ENCODE results near the gene NADSYN1. TPM values are rescaled to one million over a fixed set of nuclear protein-coding genes. Genes with fewer than 3 reads are reported as not detected.

The NADSYN1 gene
- total and polyA plus RNA-seq, 2 donors from 2014 or later, result 34.9 to 72.9 TPM

DNA sequence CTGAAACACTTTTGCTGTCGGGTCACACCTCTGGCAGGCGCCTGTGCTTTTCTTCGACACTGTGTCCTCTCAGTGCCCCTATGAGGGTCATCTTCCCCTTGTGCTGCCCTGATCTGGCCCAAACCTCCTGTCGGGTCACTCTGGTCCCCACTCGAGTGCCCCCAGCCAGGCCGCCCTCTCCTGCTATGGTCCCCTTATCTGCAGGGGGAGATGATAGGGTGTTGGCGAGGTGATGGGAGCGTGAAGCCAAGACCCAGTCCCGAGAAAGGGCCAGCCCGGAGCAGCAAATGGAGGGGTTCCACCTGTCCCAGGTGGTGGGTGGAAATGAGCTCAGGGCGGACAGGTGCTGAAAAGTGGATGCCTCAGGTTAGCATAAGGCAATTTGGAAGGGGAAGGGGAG lies 9.7 kb downstream of the NADSYN1 start:
- intact Hi-C loops (cut with DNase I), result no loop called here
- Histone ChIP-seq H3K27me3 (ENCODE audit: control insufficient read depth, insufficient read depth, low read length) (no peaks in the 10 kb centered on the region), H3K4me3 (ENCODE audit: low read length in 3 of 3) (no peak overlapping the region), H3K9ac (ENCODE audit: low read length in 3 of 3) (no peak overlapping the region), H3K9me3 (ENCODE audit: control insufficient read depth in 2 of 3, insufficient read depth in 1 of 3, low read length in 3 of 3) (no peaks in the 10 kb centered on the region), H3K4me1 (ENCODE audit: control insufficient read depth in 2 of 3, insufficient read depth in 2 of 3, low read depth in 1 of 3, low read length in 3 of 3) (no peaks in the 10 kb centered on the region), H3K27ac (ENCODE audit: low read depth in 2 of 2, low read length in 2 of 2) (no peak overlapping the region), H3K36me3 (ENCODE audit: control insufficient read depth in 2 of 3, insufficient read depth in 3 of 3, low read length in 3 of 3) (peaks cover 0 to 35% (median 17%) of the 10 kb centered on the region in 3 donors)
- peak in 1 of 5 donors; percentile 52 for DNase-seq
- FAIRE-seq, result no peak
- no peak for TF ChIP-seq CTCF (IDR thresholded peaks at IDR 0.05; ENCODE audit: borderline replicate concordance, extremely low read depth, insufficient read depth)

- no peak for FAIRE-seq
- H3K27me3 ChIP-seq (ENCODE audit: control insufficient read depth, insufficient read depth, low read length), result no peaks in the 10 kb centered on the region
- no peak overlapping the region for H3K9ac ChIP-seq (ENCODE audit: low read length in 3 of 3)
- H3K4me3 ChIP-seq (ENCODE audit: low read length in 3 of 3), result no peak overlapping the region
- H3K27ac ChIP-seq (ENCODE audit: low read depth in 2 of 2, low read length in 2 of 2), result no peak overlapping the region
- no peaks in the 10 kb centered on the region for H3K9me3 ChIP-seq (ENCODE audit: control insufficient read depth in 2 of 3, insufficient read depth in 1 of 3, low read length in 3 of 3)
- TF ChIP-seq CTCF (IDR thresholded peaks at IDR 0.05; ENCODE audit: borderline replicate concordance, extremely low read depth, insufficient read depth), result no peak
- intact Hi-C loops (cut with DNase I), result no loop called here
- peak in 1 of 5 donors; percentile 52 for DNase-seq
- H3K36me3 ChIP-seq (ENCODE audit: control insufficient read depth in 2 of 3, insufficient read depth in 3 of 3, low read length in 3 of 3), result peaks cover 0 to 28% (median 13%) of the 10 kb centered on the region in 3 donors
- H3K4me1 ChIP-seq (ENCODE audit: control insufficient read depth in 2 of 3, insufficient read depth in 2 of 3, low read depth in 1 of 3, low read length in 3 of 3), result no peaks in the 10 kb centered on the region
Measured at GRCh38 chr11:71463331-71464211, 10.6 kb downstream of the NADSYN1 start.

GRCh38 chr11:71465054-71465453 lies 12.1 kb downstream of the NADSYN1 start:
- Histone ChIP-seq H3K36me3 (ENCODE audit: control insufficient read depth in 2 of 3, insufficient read depth in 3 of 3, low read length in 3 of 3) (peaks cover 0 to 14% (median 0%) of the 10 kb centered on the region in 3 donors), H3K4me3 (ENCODE audit: low read length in 3 of 3) (no peak overlapping the region), H3K9ac (ENCODE audit: low read length in 3 of 3) (no peak overlapping the region), H3K4me1 (ENCODE audit: control insufficient read depth in 2 of 3, insufficient read depth in 2 of 3, low read depth in 1 of 3, low read length in 3 of 3) (no peaks in the 10 kb centered on the region), H3K27me3 (ENCODE audit: control insufficient read depth, insufficient read depth, low read length) (no peaks in the 10 kb centered on the region), H3K9me3 (ENCODE audit: control insufficient read depth in 2 of 3, insufficient read depth in 1 of 3, low read length in 3 of 3) (no peaks in the 10 kb centered on the region), H3K27ac (ENCODE audit: low read depth in 2 of 2, low read length in 2 of 2) (no peak overlapping the region)
- intact Hi-C loops (cut with DNase I), result no loop called here
- no peak for TF ChIP-seq CTCF (IDR thresholded peaks at IDR 0.05; ENCODE audit: borderline replicate concordance, extremely low read depth, insufficient read depth)
- no peak for FAIRE-seq
- peak in 1 of 5 donors; percentile 22 for DNase-seq
